HFFc6 (cell line): ENCODE measurements around the gene LARGE1. TPM values are rescaled to one million over a fixed set of nuclear protein-coding genes. Genes with fewer than 3 reads are reported as not detected.

Source experiments
- DNase-seq: peaks from one replicate; pipeline ENCODE4 v3.0.0-alpha.2; 2018
- H3K27ac Mint-ChIP-seq: 2 replicates; pipeline ENCODE4 v1.8.0; 2020; ENCODE audit warnings: mild to moderate bottlenecking, mixed read lengths
- H3K27me3 Mint-ChIP-seq: 2 replicates; pipeline ENCODE4 v1.8.0; 2021; ENCODE audit warnings: mild to moderate bottlenecking, moderate library complexity, mixed read lengths; ENCODE audit not compliant: insufficient read depth
- H3K36me3 Mint-ChIP-seq: 2 replicates; pipeline ENCODE4 v1.8.0; 2021; ENCODE audit warnings: low read depth, mixed read lengths
- H3K4me1 Mint-ChIP-seq: 2 replicates; pipeline ENCODE4 v1.8.0; 2020; ENCODE audit warnings: low read depth, mixed read lengths
- H3K4me3 Mint-ChIP-seq: 2 replicates; pipeline ENCODE4 v1.8.0; 2020; ENCODE audit warnings: mild to moderate bottlenecking, moderate library complexity, mixed read lengths
- H3K9me3 Mint-ChIP-seq: 2 replicates; pipeline ENCODE4 v1.8.0; 2020; ENCODE audit warnings: mild to moderate bottlenecking, mixed read lengths
- CTCF ChIP-seq: fragments of 200-600 bp; sonication (generic); IDR thresholded peaks from 2 replicates; pipeline ENCODE4 v1.5.0; 2021; ENCODE audit warnings: antibody characterized with exemption, mild to moderate bottlenecking
- total RNA-seq, 6 experiments: library from RNA; stranded (reverse); fragmentation: NEBNext Ultra II Directional; extraction: Animal tissue kit (Norgen Biotek cat#: 25700); gene quantifications; 2 replicates in 1 of 6; 3 replicates in 5 of 6; pipeline ENCODE4 v1.2.3, GENCODE V29; 2021

The LARGE1 gene
- total RNA-seq, 6 experiments from 2014 or later: 4.9 to 7.3 (median 6.5) TPM

- H3K27me3 Mint-ChIP-seq: peaks cover 1% of the 10 kb centered on the region; the same call in 1 of the 2 replicates
- no peaks in the 10 kb centered on the region for H3K4me1 Mint-ChIP-seq
- H3K36me3 Mint-ChIP-seq: peaks cover 12% of the 10 kb centered on the region
- no peak overlapping the region for H3K4me3 Mint-ChIP-seq
- no peak overlapping the region for H3K27ac Mint-ChIP-seq
- no peak for DNase-seq
- H3K9me3 Mint-ChIP-seq: peaks cover 76% of the 10 kb centered on the region
- no peak for TF ChIP-seq CTCF
These were observed 319.7 kb downstream of the LARGE1 start for GRCh38 chr22:33600595-33600994.

DNA sequence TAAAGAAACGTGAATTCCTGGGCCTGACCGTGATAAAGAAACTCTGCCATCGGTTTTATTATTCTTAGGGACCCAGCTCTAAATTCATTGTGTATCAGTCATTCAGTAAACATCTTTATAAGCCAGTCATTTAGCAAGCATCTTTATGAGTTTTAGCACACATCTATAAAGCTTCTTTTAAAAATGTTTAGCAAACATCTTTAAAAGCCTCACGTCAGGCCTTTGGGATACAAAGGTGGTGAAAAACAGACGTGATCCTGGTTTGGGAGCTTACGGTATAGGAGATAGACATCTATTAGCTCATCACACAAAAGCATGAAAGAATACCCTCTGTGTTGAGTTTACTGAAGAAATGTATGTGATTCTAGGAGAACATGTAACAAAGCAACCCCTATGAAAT, 320.2 kb downstream of the LARGE1 start:
- DNase-seq: no peak
- no peak overlapping the region for H3K27ac Mint-ChIP-seq
- H3K27me3 Mint-ChIP-seq: peaks cover 1% of the 10 kb centered on the region; the same call in 1 of the 2 replicates
- H3K36me3 Mint-ChIP-seq: peaks cover 14% of the 10 kb centered on the region
- no peak overlapping the region for H3K4me3 Mint-ChIP-seq
- no peaks in the 10 kb centered on the region for H3K4me1 Mint-ChIP-seq
- H3K9me3 Mint-ChIP-seq: peaks cover 76% of the 10 kb centered on the region
- no peak for TF ChIP-seq CTCF

DNA sequence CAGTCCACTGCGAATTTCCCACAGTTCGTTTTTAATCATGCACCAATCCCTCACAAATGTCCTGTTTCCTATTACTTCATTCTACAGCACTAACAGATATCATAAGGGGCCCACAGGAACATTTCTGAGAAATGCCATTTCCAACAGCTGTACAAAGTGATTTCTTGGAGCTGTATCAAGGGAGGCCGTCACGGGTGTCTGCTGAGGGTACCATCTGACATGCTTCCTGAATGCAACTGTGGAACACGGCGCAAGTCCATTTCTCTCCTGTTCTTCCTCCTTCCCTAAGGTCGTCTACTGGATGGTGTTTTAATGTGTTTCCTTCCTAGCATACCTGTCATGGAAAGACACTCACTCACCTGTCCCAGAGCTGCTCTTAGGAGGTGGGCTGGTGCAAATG, 320.7 kb downstream of the LARGE1 start:
- Mint-ChIP-seq H3K27me3 (peaks cover 1% of the 10 kb centered on the region; the same call in 1 of the 2 replicates), H3K4me1 (no peaks in the 10 kb centered on the region), H3K27ac (no peak overlapping the region), H3K9me3 (peaks cover 73% of the 10 kb centered on the region), H3K4me3 (no peak overlapping the region), H3K36me3 (peaks cover 16% of the 10 kb centered on the region)
- no peak for TF ChIP-seq CTCF
- DNase-seq: no peak

DNA sequence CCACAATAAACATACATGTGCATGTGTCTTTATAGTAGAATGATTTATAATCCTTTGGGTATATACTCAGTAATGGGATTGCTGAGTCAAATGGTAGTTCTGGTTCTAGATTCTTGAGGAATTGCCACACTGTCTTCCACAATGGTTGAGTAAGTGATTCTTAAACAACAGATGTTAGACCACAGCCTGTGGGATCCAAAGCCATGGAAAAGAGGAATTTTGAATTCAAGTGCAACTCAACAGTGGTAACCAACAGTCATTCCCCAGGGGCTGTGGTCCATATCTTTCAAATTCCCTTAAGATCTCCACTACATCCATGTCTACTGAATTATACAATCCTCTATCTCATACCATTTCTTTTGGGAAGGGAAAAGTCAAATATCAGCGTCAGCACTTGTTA, 321.5 kb downstream of the LARGE1 start:
- Mint-ChIP-seq H3K36me3 (peaks cover 15% of the 10 kb centered on the region; the same call in 1 of the 2 replicates), H3K9me3 (peaks cover 73% of the 10 kb centered on the region), H3K4me3 (no peak overlapping the region), H3K27me3 (peaks cover 1% of the 10 kb centered on the region; the same call in 1 of the 2 replicates), H3K27ac (no peak overlapping the region), H3K4me1 (no peaks in the 10 kb centered on the region)
- TF ChIP-seq CTCF: no peak
- DNase-seq: no peak

DNA sequence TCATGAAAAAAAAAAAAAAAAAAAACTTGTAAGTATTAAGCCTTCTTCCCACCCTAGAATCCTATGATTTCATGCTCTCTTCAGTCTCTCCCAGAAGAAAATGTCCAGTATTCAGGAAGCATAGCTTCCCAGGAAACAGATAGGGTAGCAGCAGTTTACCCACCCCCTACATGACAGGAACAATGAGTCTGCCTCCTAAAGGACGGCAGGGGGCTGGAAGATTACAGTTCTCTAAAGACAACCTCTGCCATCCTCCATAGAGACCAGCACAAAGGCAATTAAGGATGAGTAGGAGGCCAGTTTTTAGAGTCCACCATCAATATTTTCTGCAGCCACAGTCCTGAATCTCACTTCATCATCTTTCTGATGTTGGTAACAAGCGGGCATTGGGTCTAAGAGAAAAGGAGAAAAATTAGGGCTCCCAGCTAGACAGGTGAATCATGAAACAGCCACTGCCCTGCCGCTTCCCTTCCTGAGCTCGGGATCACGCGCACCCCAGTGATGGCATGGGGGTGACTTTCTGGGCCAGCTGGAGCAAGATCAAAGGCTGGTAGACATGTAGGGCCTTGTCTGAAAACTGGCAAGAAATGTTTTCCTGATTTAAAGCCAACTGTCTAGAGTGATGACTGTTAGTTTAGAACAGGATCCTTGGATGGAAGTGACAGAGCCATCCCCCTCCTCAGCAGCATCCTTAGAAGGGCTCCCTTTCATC, 322.8 kb downstream of the LARGE1 start:
- DNase-seq: no peak
- H3K4me1 Mint-ChIP-seq: no peaks in the 10 kb centered on the region
- H3K27ac Mint-ChIP-seq: no peak overlapping the region
- peaks cover 66% of the 10 kb centered on the region for H3K9me3 Mint-ChIP-seq
- no peak overlapping the region for H3K4me3 Mint-ChIP-seq
- peaks cover 1% of the 10 kb centered on the region; the same call in 1 of the 2 replicates for H3K27me3 Mint-ChIP-seq
- peaks cover 15% of the 10 kb centered on the region; the same call in 1 of the 2 replicates for H3K36me3 Mint-ChIP-seq
- TF ChIP-seq CTCF: no peak
